A549 treated with RU486 at 1 μM for 4 hours (cell line): ENCODE data around the gene BRAP. TPM values are rescaled to one million over a fixed set of nuclear protein-coding genes. Genes with fewer than 3 reads are reported as not detected.

Experiments used
- total RNA-seq: library from RNA; stranded (reverse); fragments of 200-300 nt; extraction: Qiagen RNA extraction; gene quantifications from 5 replicates; pipeline ENCODE4 v1.2.3, GENCODE V29; 2022; ENCODE audit warnings: low read depth

Gene BRAP
- 11.7 to 13.6 TPM (median 13.4 TPM) in 5 replicates for total RNA-seq

DNA sequence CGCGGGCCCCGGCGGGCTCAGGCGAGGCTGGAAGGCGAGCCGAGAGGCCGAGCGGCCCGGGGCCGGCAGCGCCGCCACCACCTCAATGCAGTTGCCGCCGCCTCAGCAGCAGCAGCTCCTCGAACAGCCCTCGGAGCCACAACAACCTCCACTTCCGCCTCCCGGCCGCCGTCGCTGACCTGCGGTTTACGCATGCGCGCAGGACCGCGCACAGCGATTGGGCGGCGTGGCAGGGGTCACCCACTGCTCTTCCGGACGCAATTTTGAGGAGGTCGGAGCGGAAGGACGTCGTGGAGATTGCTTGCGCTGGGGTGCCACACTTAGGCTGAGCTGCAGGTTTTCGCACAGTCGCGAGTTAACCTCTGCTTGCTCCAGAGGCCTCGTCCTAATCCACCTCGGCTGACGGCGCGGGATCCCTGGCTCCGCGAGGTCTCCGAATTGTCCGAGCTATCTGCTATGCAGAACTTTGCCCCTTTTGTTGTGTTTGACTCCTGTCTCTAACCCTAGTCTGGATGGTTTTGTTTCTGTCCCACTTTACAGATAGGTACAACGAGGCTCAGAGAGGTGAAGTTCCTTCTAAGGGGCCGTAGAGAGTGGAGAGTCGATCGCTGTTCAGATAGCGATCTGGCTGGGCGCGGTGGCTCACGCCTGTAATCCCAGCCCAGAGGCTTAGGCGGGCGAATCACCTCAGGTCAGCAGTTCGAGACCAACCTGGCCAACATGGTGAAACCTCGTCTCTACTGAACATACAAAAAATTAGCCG lies at the start of gene BRAP, which contains the start of gene ACAD10:
Gene BRAP (minus strand): TSS at position 146 of the 763 bp plus-strand sequence. CDS start 164 bp downstream, outside the sequence.
Gene ACAD10 (plus strand): TSS at position 243 of the 763 bp plus-strand sequence. CDS start 6,657 bp downstream, outside the sequence.

DNA sequence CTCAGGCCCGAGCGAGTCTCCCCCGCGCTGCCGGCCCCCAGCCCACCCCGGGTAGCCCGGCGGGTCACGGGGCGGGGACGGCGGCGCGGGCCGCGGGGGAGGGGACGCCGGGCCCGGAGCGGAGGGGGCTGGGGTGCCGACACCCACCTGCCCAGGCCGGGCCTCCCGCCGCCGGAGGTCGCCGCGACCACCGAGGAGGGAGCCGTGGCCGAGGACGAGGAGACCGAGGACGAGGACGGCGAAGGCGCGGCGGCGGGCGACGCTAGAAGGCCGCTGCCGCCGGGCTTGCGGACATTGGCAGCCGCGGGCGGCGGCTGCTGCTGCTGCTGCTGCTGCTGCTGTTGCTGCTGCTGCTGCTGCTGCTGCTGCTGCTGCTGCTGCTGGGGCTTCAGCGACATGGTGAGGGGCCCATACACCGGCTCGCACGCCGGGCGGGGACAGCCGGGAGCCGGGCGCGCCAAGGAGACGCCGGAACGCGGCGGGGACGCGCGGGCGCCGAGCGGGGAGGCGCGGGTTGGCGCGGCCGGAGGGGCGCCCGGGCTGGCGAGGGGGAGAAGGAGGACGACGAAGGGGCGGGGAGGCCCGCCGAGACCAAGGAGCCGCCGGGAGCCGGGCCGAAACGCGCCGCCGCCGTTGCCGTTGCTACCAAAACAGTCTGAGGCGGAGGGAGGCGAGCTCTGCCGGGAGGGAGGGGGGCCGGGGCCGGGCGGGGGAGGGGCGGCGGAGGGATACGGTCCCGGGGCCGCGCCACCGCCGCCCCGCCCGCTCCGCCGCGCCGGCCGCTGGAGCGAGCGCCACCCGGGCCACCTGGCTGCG lies 86.9 kb downstream of the BRAP start, which contains the start of gene ATXN2:
Gene ATXN2 (minus strand): TSS at position 679 of the 816 bp plus-strand sequence. CDS start 281 bp downstream, at position 398.

Other genes starting within 250 kb of the BRAP start
- 37.2 to 51.5 TPM (median 47.8 TPM) in 5 replicates for gene ATXN2, start 86.6 kb downstream of the BRAP start, total RNA-seq
- gene ACAD10, start 97 bp upstream of the BRAP start, total RNA-seq = 8.6 to 10.3 TPM (median 9.9 TPM) in 5 replicates
- 65.7 to 97.2 TPM (median 91.6 TPM) in 5 replicates for gene ALDH2, start 81.0 kb upstream of the BRAP start, total RNA-seq
- gene MAPKAPK5, start 156.3 kb upstream of the BRAP start, total RNA-seq = 49.2 to 59.1 TPM (median 57.4 TPM) in 5 replicates